ENCODE data around the gene NIPBL.

NIPBL gene

DNA sequence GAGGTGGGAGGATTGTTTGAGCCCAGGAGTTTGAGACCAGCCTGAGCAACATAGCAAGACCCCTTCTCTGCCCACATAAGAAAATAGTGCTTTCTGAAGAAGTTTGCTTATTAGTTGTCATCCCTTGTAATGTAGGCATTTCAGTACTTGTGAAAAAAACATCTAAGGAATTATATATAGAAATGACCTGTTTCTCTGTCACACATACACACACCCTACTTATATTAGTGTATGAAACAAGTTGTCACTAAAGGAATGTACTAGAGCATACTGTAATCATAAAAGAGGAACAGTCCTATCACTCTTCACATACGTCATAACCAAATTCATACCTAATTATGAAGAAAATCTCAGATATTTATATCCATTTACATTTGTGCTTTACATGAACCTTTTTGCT is 122.0 kb downstream of the NIPBL start:
- TF ChIP-seq GATA3 (IDR thresholded peaks at IDR 0.05; ENCODE audit: low read depth, low read length) (no peak), GATA2 (IDR thresholded peaks at IDR 0.05; ENCODE audit: low read depth, low read length) (no peak)

- TF ChIP-seq GATA3 (IDR thresholded peaks at IDR 0.05; ENCODE audit: low read depth, low read length), result no peak
- TF ChIP-seq GATA2 (IDR thresholded peaks at IDR 0.05; ENCODE audit: low read depth, low read length), result no peak
These were observed 125.7 kb downstream of the NIPBL start for GRCh38 chr5:37002176-37002751.

DNA sequence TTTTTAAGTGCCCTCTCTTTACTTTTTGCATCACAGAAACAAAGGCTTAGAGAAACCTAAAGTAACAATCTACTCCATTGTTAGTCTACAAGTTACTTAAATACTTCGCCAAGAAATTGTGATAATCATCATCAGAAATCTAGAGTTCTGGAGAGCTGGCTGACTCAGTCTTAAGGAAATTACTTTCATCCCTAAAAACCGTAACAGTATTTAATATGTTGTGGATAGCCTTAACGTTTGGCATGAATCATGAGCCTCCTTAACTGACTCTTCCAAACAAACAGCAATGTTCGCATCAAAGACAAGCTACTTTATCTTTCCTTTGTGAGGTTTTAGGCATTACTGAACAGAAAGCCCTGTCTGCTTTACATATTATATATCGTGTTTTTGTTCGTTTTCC is 128.7 kb downstream of the NIPBL start:
- TF ChIP-seq GATA3 (IDR thresholded peaks at IDR 0.05; ENCODE audit: low read depth, low read length), result no peak
- no peak for TF ChIP-seq GATA2 (IDR thresholded peaks at IDR 0.05; ENCODE audit: low read depth, low read length)

DNA sequence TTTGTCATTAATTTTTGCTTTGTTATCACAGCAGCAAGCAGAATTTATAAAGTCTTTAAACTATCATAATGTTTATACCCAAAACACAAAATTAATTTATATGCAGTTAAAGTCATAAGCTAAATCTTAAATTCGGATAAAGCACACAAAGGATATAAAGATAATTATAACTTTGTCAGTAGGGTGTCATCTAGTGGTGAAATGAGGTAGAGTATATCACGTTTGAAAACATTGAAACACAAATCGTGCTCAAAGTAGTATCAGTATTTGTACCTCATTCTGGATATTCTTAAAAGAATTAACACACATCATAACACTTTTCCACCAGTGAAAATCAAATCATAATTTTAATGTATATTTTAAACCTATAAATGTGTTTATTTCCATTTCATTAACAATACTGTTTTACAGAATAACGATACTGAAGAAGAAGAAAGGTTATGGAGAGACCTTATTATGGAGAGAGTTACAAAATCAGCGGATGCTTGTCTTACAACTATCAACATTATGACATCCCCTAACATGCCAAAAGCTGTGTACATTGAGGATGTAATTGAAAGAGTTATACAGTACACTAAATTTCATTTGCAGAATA is 129.5 kb downstream of the NIPBL start:
- TF ChIP-seq GATA3 (IDR thresholded peaks at IDR 0.05; ENCODE audit: low read depth, low read length), result no peak

- TF ChIP-seq GATA3 (IDR thresholded peaks at IDR 0.05; ENCODE audit: low read depth, low read length), result no peak
- TF ChIP-seq GATA2 (IDR thresholded peaks at IDR 0.05; ENCODE audit: low read depth, low read length), result no peak
These were observed 137.8 kb downstream of the NIPBL start for GRCh38 chr5:37014321-37014720.

GRCh38 chr5:37015795-37016666 is 139.5 kb downstream of the NIPBL start:
- TF ChIP-seq GATA2 (IDR thresholded peaks at IDR 0.05; ENCODE audit: low read depth, low read length), result no peak
- TF ChIP-seq GATA3 (IDR thresholded peaks at IDR 0.05; ENCODE audit: low read depth, low read length), result no peak

DNA sequence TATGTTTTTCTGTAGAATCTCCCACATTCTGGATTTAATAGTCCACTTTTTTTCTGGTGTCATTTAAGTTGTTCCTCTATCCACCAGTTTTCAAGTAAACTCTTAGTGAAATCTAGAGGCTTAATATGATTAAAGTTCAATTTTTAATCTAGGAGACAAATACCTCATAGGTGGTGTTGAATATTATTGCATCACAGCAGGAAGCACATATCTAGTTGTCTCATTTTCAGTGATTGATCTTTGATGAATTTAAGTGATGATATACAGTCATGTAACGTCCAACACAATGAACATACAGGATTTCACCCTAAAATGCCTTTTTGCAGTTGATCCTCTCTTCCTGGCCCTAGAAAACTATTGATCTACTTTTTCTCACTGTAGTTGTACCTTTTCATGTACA is 152.3 kb downstream of the NIPBL start:
- TF ChIP-seq GATA2 (IDR thresholded peaks at IDR 0.05; ENCODE audit: low read depth, low read length) (no peak), GATA3 (IDR thresholded peaks at IDR 0.05; ENCODE audit: low read depth, low read length) (no peak)

- TF ChIP-seq GATA3 (IDR thresholded peaks at IDR 0.05; ENCODE audit: low read depth, low read length) (no peak), GATA2 (IDR thresholded peaks at IDR 0.05; ENCODE audit: low read depth, low read length) (no peak)
These were observed 152.9 kb downstream of the NIPBL start for GRCh38 chr5:37029436-37029835.

- TF ChIP-seq GATA2 (IDR thresholded peaks at IDR 0.05; ENCODE audit: low read depth, low read length) (no peak), GATA3 (IDR thresholded peaks at IDR 0.05; ENCODE audit: low read depth, low read length) (no peak)
These were observed 158.4 kb downstream of the NIPBL start for GRCh38 chr5:37034955-37035354.

DNA sequence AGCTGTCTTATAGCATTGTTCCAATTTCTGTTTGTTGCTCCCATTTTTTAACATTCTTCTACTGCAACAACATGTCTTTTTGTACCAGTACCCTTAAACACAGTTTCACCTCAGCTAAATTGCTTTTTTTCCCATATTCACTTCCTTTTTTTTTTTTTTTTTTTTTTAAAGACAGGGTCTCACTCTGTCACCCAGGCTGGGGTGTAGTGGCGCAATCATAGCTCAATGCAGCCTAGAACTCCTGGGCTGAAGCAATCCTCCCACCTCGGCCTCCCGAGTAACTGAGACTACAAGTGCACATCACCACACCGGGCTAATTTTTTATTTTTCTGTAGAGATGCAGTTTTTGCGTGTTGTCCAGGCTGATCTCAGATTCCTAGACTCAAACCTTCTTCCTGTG is 161.3 kb downstream of the NIPBL start:
- TF ChIP-seq GATA3 (IDR thresholded peaks at IDR 0.05; ENCODE audit: low read depth, low read length) (no peak), GATA2 (IDR thresholded peaks at IDR 0.05; ENCODE audit: low read depth, low read length) (no peak)

- no peak for TF ChIP-seq GATA2 (IDR thresholded peaks at IDR 0.05; ENCODE audit: low read depth, low read length)
- TF ChIP-seq GATA3 (IDR thresholded peaks at IDR 0.05; ENCODE audit: low read depth, low read length), result no peak
These were observed 163.3 kb downstream of the NIPBL start for GRCh38 chr5:37039824-37040223.

DNA sequence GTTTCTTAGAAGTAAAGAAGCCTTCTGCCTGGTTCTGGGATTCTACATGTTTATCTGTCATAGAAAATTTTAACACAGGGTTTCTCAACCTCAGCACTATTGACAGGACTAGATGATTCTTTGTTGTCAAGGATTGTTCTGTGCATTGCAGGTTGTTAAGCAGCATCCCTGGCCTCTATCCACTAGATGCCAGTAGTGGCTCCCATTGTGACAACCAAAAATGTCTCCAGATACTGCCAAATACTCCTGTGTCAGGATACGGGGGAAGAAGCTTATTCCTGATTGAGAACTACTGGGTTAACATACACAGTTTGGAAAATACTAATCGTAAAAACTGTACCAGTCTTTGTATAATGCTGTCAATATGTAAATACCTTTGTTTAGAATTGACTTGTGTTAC is 167.1 kb downstream of the NIPBL start:
- no peak for TF ChIP-seq GATA3 (IDR thresholded peaks at IDR 0.05; ENCODE audit: low read depth, low read length)
- TF ChIP-seq GATA2 (IDR thresholded peaks at IDR 0.05; ENCODE audit: low read depth, low read length), result no peak

GRCh38 chr5:37044120-37044519 is 167.6 kb downstream of the NIPBL start:
- TF ChIP-seq GATA3 (IDR thresholded peaks at IDR 0.05; ENCODE audit: low read depth, low read length), result no peak
- TF ChIP-seq GATA2 (IDR thresholded peaks at IDR 0.05; ENCODE audit: low read depth, low read length), result no peak

DNA sequence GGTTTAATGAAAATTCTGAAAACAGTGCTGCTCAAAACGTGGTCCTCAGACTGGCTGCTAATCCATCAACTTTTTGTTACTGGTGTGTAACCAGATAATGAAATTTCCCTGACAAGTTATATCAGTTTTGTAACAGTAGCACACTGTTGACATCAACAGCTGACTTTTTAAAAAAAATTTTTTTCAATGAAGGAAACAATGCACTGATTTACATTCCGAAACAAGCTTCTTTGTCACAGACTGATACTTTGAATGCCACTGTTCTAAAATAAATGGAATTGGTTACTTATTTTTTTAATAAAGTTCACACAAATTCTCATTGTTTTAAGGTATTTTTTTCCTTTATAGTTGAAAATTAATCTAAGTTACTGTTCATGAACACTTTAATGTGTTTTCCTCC is 169.1 kb downstream of the NIPBL start:
- TF ChIP-seq GATA2 (IDR thresholded peaks at IDR 0.05; ENCODE audit: low read depth, low read length) (no peak), GATA3 (IDR thresholded peaks at IDR 0.05; ENCODE audit: low read depth, low read length) (no peak)

- TF ChIP-seq GATA3 (IDR thresholded peaks at IDR 0.05; ENCODE audit: low read depth, low read length) (no peak), GATA2 (IDR thresholded peaks at IDR 0.05; ENCODE audit: low read depth, low read length) (no peak)
These were observed 171.4 kb downstream of the NIPBL start for GRCh38 chr5:37047947-37048346.

Data from SH-SY5Y (cell line).